GM12801 (cell line): ENCODE data around the gene HMX3.

Experiments
- CTCF ChIP-seq: IDR thresholded peaks from one replicate; pipeline ENCODE4 v1.5.1; 2011; ENCODE audit warnings: control low read depth; ENCODE audit not compliant: insufficient read length; ENCODE audit errors: extremely low read depth

HMX3 gene

GRCh38 chr10:123135415-123136141 lies at the start of gene HMX3:
TSS of gene HMX3 (plus strand) at chr10:123135970. CDS start at chr10:123136051, 81 bp downstream.
- no peak for TF ChIP-seq CTCF

- no peak for TF ChIP-seq CTCF
These were observed 49.5 kb upstream of the HMX3 start for GRCh38 chr10:123086281-123086680.

GRCh38 chr10:123087348-123087747 lies 48.4 kb upstream of the HMX3 start:
- no peak for TF ChIP-seq CTCF

GRCh38 chr10:123087786-123088185 lies 48.0 kb upstream of the HMX3 start:
- no peak for TF ChIP-seq CTCF

- TF ChIP-seq CTCF: no peak
These were observed 42.9 kb upstream of the HMX3 start for GRCh38 chr10:123092635-123093414.

- TF ChIP-seq CTCF: no peak
These were observed 42.3 kb upstream of the HMX3 start for GRCh38 chr10:123093489-123093888.

GRCh38 chr10:123096452-123096851 lies 39.3 kb upstream of the HMX3 start:
- TF ChIP-seq CTCF: no peak
